Choroid plexus epithelial cell (primary cell): Measurements from ENCODE around the gene CDH18.

Experiments
- DNase-seq: peaks from one replicate; pipeline ENCODE4 v3.0.0-alpha.2; 2010; ENCODE audit warnings: low read depth
- H3K4me3 ChIP-seq: 2 replicates; pipeline ENCODE4 v1.5.1; 2011; ENCODE audit warnings: low read depth, mild to moderate bottlenecking, control low read depth, low read length, moderate library complexity
- TF ChIP-seq, protein P1 (sequence below): conservative IDR thresholded peaks from 2 replicates; pipeline ENCODE4 v1.5.1; 2011; ENCODE audit warnings: low read depth, mild to moderate bottlenecking, control low read depth, inconsistent platforms, low read length, moderate library complexity

Gene CDH18

DNA sequence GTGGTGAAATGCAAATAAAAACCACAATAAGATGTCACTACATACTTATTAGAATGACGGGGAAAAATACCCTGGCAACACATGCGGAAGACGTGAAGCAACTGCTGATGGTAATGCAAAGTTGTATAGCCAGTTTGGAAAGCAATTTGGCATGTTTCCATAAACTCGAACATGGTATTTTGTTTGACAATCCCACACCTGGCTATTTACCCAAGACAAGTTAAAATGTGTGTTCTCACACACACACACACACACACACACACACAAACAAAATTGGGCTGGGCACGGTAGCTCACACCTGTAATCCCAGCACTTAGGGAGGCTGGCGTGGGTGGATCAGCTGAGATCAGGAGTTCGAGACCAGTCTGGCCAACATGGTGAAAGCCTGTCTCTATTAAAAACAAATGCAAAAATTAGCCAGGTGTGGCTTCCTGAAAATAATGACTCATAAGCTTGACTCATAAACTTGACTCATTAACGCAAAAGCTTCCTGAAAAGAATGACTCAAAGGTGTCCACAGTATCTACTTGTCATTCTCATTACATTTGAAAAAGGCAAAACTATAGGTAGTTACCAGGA is 456.5 kb downstream of the CDH18 start:
- H3K4me3 ChIP-seq = no peak overlapping the region
- DNase-seq = no peak
- TF ChIP-seq, protein P1, sequence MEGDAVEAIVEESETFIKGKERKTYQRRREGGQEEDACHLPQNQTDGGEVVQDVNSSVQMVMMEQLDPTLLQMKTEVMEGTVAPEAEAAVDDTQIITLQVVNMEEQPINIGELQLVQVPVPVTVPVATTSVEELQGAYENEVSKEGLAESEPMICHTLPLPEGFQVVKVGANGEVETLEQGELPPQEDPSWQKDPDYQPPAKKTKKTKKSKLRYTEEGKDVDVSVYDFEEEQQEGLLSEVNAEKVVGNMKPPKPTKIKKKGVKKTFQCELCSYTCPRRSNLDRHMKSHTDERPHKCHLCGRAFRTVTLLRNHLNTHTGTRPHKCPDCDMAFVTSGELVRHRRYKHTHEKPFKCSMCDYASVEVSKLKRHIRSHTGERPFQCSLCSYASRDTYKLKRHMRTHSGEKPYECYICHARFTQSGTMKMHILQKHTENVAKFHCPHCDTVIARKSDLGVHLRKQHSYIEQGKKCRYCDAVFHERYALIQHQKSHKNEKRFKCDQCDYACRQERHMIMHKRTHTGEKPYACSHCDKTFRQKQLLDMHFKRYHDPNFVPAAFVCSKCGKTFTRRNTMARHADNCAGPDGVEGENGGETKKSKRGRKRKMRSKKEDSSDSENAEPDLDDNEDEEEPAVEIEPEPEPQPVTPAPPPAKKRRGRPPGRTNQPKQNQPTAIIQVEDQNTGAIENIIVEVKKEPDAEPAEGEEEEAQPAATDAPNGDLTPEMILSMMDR = no peak

DNA sequence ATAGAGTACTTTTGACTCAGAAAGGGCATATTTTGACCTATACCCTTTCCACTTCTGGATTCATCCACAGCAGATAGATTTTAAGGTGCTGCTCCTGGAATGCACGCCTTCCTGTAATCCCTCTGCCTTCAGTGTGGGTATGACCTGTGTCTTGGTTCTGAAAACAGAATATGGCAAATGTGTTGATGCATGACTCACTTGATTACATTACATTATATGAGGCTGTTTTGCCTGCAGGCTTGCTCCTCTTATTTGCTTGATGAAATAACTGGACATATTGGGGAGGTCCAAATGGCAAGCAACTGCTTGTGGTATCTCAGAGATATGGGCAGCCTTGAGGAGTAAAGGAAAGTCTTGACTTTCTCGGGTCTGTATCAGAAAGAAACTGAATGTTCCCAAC is 468.6 kb downstream of the CDH18 start:
- no peak for DNase-seq
- TF ChIP-seq, protein P1 = no peak
- no peak overlapping the region for H3K4me3 ChIP-seq

DNA sequence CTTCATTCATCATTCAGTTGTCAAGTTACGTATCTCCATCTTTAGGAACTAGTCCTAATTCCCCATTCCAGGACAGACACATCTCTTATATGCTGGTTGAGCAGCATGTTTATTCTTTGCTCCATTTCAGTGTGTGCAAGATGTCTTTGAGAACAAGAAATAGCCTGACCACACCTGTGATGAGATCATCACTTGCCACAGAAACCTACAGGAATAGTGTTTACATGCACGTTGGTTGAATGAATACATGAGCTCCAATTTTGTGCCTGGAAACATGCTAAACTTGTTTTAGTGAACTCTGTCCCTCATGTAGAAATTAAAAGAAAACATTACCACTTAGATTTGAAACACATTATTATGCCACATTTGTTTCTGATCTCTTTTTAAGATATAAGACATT is 489.1 kb downstream of the CDH18 start:
- no peak overlapping the region for H3K4me3 ChIP-seq
- TF ChIP-seq, protein P1 = no peak
- no peak for DNase-seq

DNA sequence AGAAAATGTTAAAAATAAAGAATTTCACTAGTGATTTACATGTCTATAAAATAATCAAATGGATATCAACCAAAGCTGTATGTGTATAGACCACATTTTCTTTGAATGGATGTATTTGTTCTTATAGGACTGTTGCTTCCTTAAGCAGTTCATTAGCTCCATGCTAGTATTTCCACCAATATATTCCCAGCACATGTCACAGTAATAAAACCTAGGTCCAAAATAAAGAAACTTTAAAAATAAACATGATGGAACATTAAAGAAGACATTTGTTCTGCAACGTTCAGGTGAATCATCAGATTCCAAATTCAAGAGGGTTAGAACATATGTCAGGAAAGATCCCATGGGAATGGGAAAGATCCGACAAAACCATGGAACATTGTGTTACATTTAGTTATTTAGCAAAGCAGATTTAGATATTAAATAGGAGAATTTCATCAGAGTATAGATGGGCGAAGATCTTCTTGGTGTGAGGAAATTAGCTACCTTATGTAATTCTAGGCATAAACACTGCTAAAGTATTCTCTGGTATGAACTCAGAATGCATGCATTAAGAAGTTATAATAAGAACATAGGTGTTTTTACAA is 490.7 kb downstream of the CDH18 start:
- DNase-seq = no peak
- no peak overlapping the region for H3K4me3 ChIP-seq
- TF ChIP-seq, protein P1 = no peak

DNA sequence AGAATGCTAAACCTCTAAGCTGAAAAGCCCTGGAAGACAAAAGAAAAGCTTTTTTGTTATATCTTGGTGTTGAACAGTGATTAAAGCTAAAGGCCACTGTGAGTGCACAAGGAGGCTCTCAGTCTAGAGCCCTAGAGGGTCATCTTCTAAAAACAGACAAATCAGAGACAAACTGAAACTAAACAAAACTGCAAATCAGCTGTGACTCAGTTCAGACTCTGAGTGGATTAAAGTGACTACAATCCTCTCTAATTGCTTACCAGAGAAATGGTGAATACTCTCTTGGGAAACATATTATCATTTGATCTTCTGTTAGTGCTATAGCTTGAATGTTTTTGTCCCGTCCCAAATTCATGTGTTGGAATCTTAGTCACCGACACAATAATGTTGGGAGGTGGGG is 491.9 kb downstream of the CDH18 start:
- no peak for DNase-seq
- TF ChIP-seq, protein P1 = no peak
- no peak overlapping the region for H3K4me3 ChIP-seq

DNA sequence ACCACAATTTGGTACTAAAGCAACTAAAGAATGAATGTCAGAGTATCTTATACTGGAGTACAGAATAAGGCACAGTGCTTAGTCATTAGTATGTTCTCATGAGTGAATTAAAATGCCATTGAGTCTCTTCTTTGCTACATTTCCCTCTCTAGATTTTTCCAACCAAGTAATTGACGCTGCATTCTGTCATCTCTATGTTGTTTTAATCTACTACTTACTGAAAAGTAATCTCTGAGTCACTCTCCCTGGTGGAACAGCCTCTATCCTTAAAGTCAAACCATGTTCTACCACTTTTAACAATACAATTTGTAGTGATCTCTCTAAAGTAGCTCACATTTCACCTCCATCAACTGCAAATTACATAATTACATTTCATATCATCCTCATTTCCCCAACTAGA is 495.1 kb downstream of the CDH18 start:
- H3K4me3 ChIP-seq = no peak overlapping the region
- no peak for DNase-seq
- TF ChIP-seq, protein P1 = no peak

DNA sequence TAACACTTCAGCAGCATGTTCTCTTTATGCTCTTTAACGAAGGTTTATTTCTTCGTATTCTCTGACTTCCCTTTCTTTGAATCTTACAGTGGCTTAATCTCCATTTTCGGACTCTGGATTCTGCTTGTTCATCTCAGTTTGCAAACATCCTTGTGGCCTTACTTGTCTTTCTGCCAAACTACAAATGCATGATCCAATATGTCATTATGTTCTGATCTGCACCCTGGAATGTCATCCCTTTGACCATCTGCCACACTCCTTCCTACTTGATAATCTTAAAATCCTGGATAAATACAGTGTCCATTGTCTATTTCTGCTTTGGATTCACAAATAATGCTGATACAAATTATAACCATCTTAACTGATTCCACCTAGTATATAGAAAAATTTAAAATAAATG is 499.2 kb downstream of the CDH18 start:
- TF ChIP-seq, protein P1 = no peak
- no peak for DNase-seq
- no peak overlapping the region for H3K4me3 ChIP-seq
